PC-9 (cell line): ENCODE data around the gene ISG15.

ENCODE experiments used
- EZH2 ChIP-seq: fragments of 200-600 bp; sonication (generic); IDR thresholded peaks from 2 replicates; pipeline ENCODE4 v1.8.0; 2017; ENCODE audit warnings: antibody characterized with exemption, low read depth
- TF ChIP-seq, protein P1 (sequence below): fragments of 200-600 bp; sonication (generic); conservative IDR thresholded peaks from 2 replicates; pipeline ENCODE4 v1.6.1; 2017; ENCODE audit warnings: mixed run types, antibody characterized with exemption, mild to moderate bottlenecking, moderate library complexity

DNA sequence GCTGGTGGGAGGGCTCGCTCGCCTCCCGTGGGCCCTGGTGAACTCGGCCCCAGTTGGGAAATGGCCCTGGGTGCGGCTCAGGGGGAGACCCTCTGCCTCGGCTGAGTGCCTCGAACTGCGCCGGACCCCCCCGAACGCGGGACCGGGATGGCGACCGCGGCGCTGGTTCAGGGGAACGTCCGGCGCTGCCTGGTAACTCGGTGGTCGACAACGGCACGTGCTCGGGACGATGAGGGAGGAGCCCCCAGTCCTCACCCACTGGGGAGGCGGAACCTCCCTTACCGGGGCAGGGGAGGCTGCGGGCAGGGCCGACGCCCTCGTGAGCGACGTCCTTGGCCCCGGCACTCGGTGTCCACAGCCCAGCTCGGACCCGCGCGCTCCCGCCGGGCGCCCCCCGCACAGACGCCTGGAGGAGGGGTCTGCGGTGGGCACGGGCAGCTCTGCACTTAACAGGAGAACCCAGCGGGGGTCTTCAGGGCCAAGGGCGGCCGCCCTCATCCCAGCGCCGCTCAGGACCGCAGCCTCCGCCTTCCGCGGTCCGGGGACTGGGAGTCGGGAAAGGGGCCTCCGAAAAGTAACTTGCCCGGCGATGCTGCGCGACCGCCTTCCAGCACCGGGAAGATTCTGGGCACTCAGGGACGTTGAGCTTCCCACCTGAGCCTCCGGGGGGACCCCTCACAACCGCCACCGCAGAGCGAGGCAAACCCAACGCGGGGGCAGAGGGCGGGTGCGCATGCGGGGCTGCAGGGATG lies 15.1 kb upstream of the ISG15 start:
- TF ChIP-seq, protein P1, sequence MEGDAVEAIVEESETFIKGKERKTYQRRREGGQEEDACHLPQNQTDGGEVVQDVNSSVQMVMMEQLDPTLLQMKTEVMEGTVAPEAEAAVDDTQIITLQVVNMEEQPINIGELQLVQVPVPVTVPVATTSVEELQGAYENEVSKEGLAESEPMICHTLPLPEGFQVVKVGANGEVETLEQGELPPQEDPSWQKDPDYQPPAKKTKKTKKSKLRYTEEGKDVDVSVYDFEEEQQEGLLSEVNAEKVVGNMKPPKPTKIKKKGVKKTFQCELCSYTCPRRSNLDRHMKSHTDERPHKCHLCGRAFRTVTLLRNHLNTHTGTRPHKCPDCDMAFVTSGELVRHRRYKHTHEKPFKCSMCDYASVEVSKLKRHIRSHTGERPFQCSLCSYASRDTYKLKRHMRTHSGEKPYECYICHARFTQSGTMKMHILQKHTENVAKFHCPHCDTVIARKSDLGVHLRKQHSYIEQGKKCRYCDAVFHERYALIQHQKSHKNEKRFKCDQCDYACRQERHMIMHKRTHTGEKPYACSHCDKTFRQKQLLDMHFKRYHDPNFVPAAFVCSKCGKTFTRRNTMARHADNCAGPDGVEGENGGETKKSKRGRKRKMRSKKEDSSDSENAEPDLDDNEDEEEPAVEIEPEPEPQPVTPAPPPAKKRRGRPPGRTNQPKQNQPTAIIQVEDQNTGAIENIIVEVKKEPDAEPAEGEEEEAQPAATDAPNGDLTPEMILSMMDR, result no peak
- TF ChIP-seq EZH2, result no peak
